GM21723 (cell line): ENCODE data around the gene USH1G.
"Not testable (repeated sequence)": the region's sequence is repeated elsewhere in the genome, so short reads cannot be mapped to it uniquely, and the experiment has no call there.

ENCODE experiments used
- ATAC-seq: cut with Tn5 transposase; IDR thresholded peaks from one replicate; pipeline ENCODE4 v1.9.1; 2021; ENCODE audit warnings: mild to moderate bottlenecking, moderate library complexity; ENCODE audit not compliant: unreplicated experiment

Gene USH1G

DNA sequence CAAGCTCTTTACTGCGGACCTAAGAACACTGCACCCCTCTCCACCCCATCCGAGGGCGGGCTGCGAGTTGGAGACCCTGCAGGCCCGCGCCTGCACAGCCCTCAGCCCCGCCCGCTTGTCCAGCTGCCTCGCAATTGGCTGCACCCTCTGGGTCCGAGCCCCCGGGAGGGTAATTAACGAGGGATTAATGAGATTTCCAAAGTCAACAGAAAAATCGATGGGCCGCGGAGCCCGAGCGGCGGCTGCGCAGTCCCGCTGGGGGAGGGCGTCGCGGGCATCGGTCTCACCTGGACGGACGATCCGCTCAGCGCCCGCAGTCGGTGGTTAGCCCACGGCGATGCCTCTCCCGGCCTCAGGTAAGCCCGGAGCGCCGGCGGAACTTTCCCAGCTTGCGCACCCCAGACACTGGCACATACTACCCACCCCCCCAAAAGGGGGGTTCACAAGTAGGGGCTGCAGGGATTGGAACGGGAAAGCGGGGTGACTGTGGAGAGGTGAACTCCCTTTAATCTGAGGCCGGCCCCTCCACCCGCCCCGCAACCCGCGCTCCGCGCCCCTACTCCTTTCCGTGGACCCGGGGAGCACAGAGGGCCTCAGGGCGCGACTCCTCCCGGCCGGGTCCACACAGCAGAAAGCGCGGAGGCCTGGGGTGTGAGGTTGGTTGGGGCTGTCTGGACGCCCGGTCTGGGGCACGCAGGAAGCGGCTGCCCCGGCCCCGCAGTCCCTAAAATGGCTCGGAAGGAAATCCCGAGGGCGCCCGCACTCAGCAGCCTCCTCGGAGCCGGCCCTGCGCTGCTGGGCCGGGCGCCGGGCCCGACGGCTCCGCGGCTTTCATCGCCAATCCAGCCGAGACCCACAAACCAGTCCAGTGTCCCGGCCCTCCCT lies 12.8 kb upstream of the USH1G start, which contains the start of gene OTOP3:
OTOP3 (plus strand) TSS at position 314 of the 885 bp plus-strand sequence; CDS start at position 338, 24 bp downstream.
- ATAC-seq: no peak

DNA sequence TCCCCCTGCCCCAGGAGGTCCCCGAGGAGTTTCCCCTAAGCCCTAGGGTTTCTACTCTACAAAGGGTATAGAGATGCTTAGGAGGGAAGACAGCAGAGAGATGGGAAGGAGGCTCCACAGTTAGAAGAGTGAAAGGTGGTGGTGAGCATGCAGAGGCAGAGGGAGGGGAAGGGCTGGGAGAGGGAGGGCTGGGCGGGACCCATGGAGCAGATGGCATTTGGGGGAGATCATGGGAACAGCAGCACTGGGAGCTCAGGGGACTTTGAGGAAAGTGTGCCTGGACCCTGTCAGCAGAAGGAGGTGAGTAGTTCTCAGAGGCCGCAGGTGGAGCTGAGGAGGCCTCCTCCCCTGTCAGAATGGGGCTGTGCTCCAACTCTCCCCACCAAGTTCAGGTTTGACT lies 12.0 kb upstream of the USH1G start:
- ATAC-seq: no peak

GRCh38 chr17:74930535-74931036 lies 7.5 kb upstream of the USH1G start:
- ATAC-seq: no peak

DNA sequence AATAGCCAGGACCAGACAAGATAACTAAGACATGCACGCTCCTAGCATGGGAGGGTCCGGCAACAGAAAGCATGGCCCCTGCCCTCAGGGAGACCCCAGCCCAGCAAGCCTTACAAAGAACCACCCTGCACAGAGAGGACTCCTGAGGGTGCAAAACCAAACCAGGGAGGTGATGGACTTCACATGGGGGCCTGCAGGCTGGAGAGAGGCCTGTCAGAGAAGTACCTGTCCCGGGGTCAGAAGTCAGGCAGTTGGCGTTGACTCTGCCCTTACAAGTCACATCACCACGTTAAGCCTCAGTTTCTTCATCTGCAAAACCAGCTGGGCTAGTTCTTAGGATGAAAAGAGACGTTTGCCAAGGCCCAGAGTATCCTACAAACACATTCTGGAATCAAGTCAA lies 5.7 kb upstream of the USH1G start:
- ATAC-seq: no peak

DNA sequence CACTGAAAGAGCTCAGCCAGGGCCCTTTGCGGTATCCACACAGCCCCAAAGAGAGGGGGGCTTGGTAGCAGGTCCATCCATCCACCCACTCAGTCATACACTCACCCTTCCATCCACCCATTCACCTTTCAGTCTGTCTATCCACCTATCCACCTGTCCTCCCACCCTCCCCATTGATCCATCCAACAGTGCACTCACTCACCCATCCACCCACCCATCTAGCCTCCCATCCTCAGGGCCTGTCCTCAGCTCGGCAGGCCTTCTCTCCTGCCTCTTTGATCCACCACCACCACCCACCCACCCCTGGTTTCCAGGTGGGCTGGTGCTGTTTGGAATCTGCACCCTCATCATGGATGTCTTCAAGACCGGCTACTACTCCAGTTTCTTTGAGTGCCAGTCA lies 2.2 kb upstream of the USH1G start:
- ATAC-seq: no peak

DNA sequence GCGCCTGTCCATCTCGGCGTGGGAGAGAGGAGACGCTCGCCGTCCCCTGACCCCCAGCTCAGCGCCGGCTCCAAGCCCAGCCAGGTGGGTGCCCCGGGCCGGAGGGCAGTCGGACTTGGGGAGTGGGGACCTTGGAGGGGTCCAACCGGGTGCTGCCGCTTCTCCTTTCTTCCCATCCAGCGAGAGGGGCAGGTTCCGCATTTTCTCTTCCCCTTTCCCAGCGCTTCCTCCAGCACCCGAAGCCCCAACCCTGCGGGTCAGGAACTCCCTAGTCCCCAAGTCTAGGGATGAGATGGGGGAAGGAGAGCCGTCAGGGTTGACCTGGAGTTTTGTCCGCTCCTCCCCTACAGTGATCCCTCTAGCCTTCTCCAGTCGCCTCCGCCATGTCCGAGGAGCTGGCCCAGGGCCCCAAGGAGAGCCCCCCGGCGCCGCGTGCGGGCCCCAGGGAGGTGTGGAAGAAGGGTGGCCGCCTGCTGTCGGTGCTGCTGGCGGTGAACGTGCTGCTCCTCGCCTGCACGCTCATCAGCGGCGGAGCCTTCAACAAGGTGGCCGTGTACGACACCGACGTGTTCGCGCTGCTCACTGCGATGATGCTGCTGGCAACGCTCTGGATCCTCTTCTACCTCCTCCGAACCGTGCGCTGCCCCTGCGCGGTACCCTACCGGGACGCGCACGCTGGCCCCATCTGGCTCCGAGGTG lies 1.3 kb upstream of the USH1G start, which contains the start of gene OTOP2:
OTOP2 (plus strand) TSS at position 24 of the 699 bp plus-strand sequence; CDS start at position 384, 360 bp downstream.
- ATAC-seq: no peak

- no peak for ATAC-seq
These were observed 639 bp upstream of the USH1G start for GRCh38 chr17:74923538-74924249.

DNA sequence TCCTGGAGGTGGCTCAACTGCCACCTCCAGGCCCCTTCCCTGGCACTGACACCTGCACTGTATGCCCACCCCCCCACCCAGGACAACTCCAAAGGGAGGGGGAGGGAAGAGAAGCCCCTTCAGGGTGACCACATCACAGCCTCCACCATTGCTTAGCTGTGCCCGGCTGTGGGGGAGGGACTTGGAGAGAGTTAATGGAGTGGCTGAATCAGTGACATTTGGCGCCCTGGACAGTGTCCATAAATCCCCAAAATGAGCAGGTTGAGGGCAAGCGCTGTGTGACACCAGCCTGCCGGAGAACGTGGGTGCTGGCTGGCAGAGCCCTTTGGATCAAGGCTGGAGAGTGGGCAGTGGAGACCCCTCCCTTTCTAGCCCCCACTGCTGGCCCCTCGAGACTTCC lies 883 bp downstream of the USH1G start:
- no peak for ATAC-seq

DNA sequence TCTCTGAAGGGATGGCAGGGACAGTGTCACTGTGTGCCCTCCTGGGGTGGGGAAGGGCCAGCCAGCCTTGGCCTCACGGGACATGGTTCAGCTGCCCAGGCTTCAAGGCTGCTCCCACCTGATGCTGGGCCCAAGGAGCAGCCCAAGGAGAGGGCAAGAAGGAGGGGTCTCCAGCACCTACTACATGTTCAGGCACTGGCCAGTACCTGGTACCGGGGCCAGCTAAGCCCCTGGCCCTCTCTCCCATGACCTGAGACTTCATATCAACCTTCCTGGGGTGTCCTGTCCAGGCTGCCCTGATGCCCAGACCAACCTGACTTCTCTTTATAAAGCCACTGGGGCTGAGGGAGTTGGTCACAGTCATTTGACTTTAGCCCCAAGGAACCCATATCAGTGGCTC lies 1.3 kb downstream of the USH1G start:
- ATAC-seq: no peak

GRCh38 chr17:74921026-74921681 lies 1.9 kb downstream of the USH1G start:
- no peak for ATAC-seq

DNA sequence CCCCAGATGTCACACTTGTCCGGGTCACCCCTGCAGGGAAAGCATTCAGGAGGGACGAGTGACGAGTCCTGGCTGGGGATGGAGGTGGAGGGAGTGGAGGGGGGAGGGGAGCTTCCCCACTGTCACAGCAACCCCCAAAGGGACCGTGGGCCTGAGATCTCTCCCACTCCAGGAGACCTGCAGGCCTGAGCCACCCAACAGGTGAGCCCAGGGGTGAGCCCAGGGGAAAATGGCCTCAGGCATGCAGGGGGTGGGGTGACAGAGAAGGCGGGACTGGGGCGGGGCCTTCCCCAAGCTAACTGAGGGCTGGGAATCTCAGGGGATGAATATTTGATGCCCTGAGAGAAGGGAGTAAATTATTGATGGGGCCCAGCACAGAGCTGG lies 2.4 kb downstream of the USH1G start:
- ATAC-seq: no peak

DNA sequence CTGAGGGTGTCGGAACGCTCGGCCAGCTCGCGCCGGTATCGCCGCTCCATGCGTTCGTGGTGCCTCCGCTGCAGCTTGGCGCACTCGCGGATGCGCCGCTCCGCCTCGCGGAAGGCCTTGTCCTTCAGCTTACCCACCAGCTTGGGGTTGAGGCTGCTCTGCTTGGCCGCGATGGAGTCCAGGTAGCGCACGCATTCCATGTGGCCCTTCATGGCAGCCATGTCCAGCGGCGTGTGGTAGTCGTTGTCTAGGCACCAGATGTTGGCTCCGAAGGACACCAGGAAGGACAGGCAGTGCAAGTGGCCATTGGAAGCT lies 2.8 kb downstream of the USH1G start:
- ATAC-seq: no peak

DNA sequence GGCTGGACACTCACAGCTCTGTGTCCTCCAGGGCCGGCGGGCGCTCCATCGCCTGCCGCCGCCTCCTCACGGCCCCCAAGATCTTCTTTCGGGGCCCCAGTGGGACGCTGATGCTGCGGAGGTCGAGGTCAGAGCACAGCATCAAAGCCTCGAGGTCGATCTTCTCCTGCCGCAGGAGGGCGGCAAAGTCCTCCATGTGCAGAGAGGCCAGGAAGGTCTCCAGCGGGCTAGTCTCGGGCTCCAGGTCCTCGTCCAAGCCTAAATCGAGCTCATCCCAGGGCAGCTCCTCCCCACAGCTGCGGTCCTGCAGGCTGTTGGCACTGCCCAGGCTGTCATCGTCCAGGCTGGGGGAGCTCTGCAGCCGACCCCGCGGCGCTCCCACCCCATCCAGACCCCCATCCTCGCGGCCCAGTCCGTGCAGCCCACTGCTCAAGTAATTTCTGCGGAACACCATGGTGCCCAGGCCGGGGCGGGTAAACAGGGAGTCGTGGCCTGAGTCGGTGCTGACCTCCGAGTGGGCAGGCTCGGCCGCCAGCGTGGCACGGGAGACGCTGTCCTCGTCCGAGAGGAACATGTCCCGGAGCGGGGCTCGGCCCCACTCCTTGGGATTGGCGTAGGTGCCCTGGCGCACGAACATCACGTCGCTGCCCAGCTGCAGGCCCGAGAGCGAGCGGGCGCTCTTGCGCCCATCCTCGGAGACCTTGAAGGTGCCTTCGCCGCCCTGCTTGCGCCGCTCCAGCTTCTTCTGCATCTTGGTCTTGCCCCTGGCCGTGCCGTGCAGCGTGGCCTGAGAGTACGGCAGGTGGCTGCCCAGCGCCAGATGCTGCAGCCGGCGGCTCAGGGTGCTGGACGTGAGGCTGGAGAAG lies 3.4 kb downstream of the USH1G start:
- no peak for ATAC-seq

GRCh38 chr17:74918906-74919305 lies 4.1 kb downstream of the USH1G start:
- no peak for ATAC-seq

DNA sequence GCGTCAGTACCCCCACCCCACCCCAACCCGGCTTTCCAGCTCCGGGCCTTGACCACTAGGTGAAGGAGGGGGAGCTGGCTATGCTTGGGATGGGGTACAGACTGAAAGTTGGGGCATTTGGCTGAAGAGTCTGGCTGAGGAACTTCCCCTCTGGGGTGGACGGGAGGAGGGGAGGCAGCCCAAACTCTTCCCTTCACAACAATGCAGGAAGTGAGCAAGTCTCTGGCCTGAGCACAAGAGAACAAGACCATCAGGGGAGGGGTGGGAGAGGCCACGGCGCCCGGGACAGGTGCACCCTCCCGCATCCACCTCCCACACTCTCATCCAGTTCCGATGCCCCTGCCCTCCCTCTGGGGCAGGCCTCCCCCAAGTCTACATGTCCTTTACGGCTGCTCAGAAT lies 5.6 kb downstream of the USH1G start:
- ATAC-seq: no peak

DNA sequence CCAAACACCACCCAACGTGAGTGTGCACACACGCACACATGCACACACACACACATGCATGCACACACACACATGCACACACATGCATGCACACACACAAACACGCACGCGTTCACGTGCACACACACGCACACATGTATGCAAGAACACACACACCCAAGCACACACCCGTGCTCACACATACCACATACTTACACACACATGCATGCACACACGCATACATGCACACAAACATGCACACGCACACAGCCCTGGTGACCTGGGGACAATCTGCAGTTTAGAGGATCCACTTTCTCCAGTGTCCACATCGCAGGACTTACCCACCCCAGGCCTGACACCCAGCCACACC lies 6.2 kb downstream of the USH1G start:
- no peak for ATAC-seq

GRCh38 chr17:74916136-74916850 lies 6.8 kb downstream of the USH1G start:
- no peak for ATAC-seq

- ATAC-seq: not testable (repeated sequence)
These were observed 11.6 kb downstream of the USH1G start for GRCh38 chr17:74911423-74911822.

- ATAC-seq: not testable (repeated sequence)
These were observed 14.0 kb downstream of the USH1G start for GRCh38 chr17:74909097-74909496.
